NT2/D1 (cell line): ENCODE measurements around the gene HOXD8.

Source experiments
- SUZ12 ChIP-seq: IDR thresholded peaks from 2 replicates; pipeline ENCODE4 v1.6.1; 2011; ENCODE audit not compliant: insufficient read length, insufficient read depth; ENCODE audit errors: extremely low read depth
- YY1 ChIP-seq: IDR thresholded peaks from 2 replicates; pipeline ENCODE4 v1.6.1; 2011; ENCODE audit not compliant: insufficient read length, insufficient read depth
- ZNF274 ChIP-seq: IDR thresholded peaks from 2 replicates; pipeline ENCODE4 v1.6.1; 2011; ENCODE audit warnings: mild to moderate bottlenecking, low read depth, low read length

DNA sequence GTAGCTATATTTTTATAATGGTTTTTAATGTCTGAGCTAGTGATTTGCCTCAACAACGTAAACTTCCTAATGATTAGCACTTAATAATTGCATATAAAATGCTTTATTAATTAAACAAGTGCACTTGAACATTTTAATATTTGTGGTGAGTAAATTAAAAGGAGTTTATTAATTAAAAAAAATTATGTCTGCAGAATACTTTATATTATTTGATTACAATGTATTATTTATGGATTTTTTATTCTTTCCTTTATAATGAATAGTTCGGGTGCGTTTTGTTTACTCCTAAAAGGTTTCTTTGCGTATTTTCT, 2.3 kb downstream of the HOXD8 start:
- TF ChIP-seq ZNF274 (no peak), YY1 (no peak), SUZ12 (no peak)
